Ovary (tissue), 3 donors: ENCODE results near the gene HSPA4L.

Experiments used
- POLR2A ChIP-seq: fragments of 450-650 bp; IDR thresholded peaks from one replicate; pipeline ENCODE4 v1.6.1; 2017; ENCODE audit warnings: antibody characterized with exemption, mild to moderate bottlenecking, moderate library complexity
- TF ChIP-seq, protein P1 (sequence below), 3 donors: fragments of 450-650 bp in 2 of 3; fragments of 200-600 bp in 1 of 3; IDR thresholded peaks; one replicate each; pipeline versions ENCODE4 v1.5.1 to v1.8.0; 2016 to 2022; ENCODE audit warnings: antibody characterized with exemption in 3 of 3, mild to moderate bottlenecking in 1 of 3
- donor health status: DM: no; HTN: no; CAD: no.

DNA sequence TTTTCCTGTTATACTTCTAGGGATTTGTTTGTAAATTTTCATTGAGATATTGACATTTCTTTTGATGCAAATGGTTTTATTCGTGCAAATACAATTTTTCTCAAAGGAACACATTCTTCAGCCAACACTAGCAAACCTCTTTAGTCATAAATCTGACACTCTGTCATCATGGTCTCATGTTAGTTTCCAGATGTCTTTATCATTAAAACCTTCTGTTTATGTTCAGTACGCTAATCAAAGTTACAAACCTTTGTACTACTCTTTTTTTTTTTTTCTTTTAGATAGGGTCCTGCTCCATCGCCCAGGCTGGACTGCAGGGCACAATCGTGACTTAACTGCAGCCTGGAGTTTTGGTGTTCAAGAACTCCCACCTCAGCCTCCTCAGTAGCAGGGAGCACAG lies 44.8 kb upstream of the HSPA4L start:
- TF ChIP-seq, protein P1, sequence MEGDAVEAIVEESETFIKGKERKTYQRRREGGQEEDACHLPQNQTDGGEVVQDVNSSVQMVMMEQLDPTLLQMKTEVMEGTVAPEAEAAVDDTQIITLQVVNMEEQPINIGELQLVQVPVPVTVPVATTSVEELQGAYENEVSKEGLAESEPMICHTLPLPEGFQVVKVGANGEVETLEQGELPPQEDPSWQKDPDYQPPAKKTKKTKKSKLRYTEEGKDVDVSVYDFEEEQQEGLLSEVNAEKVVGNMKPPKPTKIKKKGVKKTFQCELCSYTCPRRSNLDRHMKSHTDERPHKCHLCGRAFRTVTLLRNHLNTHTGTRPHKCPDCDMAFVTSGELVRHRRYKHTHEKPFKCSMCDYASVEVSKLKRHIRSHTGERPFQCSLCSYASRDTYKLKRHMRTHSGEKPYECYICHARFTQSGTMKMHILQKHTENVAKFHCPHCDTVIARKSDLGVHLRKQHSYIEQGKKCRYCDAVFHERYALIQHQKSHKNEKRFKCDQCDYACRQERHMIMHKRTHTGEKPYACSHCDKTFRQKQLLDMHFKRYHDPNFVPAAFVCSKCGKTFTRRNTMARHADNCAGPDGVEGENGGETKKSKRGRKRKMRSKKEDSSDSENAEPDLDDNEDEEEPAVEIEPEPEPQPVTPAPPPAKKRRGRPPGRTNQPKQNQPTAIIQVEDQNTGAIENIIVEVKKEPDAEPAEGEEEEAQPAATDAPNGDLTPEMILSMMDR (IDR thresholded peaks at IDR 0.05) = no peak
- TF ChIP-seq POLR2A = no peak
